Gastrocnemius medialis (tissue), 4 donors: Measurements from ENCODE around the gene CCHCR1.

Experiments used
- POLR2A ChIP-seq, 2 donors: fragments of 450-650 bp; IDR thresholded peaks; one replicate each; pipeline ENCODE4 v1.6.1; 2017; ENCODE audit warnings: antibody characterized with exemption in 2 of 2, mild to moderate bottlenecking in 2 of 2, moderate library complexity in 2 of 2
- TF ChIP-seq, protein P1 (sequence below), 5 experiments: fragments of 450-650 bp in 3 of 5; fragments of 200-600 bp in 2 of 5; sonication (generic) in 2 of 5; IDR thresholded peaks in 4 of 5; conservative IDR thresholded peaks in 1 of 5; 1 replicate in 4 of 5; 2 replicates in 1 of 5; pipeline ENCODE4 v1.5.1; 2016 to 2019; ENCODE audit warnings: antibody characterized with exemption in 5 of 5, mild to moderate bottlenecking in 3 of 5, moderate library complexity in 3 of 5

DNA sequence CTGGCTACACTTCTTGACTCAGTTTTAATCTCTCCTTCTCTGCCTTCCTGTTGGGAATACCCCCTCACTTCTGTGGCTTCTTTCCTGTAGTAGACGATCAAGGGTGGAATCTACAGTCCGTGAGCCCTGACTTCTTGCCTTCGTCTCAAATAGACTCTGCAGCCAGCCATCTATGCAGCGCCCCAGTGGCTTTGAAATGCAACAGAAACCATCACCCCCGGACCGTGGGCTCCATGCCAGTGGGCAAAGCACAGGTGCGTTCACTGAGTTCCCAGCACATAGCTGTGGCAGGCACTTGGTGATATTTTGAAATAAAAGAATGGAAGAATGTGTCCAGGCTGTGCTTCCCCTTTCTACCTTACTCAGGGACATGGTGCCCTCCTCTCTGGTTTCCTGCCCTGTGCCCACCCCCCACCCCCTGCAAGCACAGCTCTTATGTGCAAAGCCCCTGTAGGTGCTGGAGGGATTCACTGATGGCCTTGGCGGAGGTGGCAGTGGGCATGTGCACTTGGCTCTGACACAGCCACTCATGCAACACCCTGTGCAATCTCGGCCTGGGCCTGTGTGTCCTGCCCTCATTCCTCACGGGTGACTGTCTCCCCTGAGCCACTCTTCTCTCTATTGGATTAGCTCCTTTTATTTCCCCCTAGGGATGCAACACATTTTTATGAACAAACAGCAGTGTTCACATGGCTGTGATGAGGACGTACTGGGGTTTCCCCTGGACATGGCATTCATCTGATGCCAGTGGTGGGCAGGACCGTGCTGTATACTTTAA, 31.8 kb downstream of the CCHCR1 start:
- TF ChIP-seq POLR2A (IDR thresholded peaks at IDR 0.05) = no peak
- TF ChIP-seq, protein P1, sequence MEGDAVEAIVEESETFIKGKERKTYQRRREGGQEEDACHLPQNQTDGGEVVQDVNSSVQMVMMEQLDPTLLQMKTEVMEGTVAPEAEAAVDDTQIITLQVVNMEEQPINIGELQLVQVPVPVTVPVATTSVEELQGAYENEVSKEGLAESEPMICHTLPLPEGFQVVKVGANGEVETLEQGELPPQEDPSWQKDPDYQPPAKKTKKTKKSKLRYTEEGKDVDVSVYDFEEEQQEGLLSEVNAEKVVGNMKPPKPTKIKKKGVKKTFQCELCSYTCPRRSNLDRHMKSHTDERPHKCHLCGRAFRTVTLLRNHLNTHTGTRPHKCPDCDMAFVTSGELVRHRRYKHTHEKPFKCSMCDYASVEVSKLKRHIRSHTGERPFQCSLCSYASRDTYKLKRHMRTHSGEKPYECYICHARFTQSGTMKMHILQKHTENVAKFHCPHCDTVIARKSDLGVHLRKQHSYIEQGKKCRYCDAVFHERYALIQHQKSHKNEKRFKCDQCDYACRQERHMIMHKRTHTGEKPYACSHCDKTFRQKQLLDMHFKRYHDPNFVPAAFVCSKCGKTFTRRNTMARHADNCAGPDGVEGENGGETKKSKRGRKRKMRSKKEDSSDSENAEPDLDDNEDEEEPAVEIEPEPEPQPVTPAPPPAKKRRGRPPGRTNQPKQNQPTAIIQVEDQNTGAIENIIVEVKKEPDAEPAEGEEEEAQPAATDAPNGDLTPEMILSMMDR (IDR thresholded peaks at IDR 0.05 in 4 of 5, conservative IDR thresholded peaks at IDR 0.05 in 1 of 5) = no peak
